C4-2B (cell line): ENCODE measurements around the gene PPP5C.
"Not testable (repeated sequence)": the region's sequence is repeated elsewhere in the genome, so short reads cannot be mapped to it uniquely, and the experiment has no call there.

Experiments used
- H3K27ac ChIP-seq: fragments of 450-650 bp; 2 replicates; pipeline ENCODE4 v1.5.1; 2017
- ZFX ChIP-seq: fragments of 450-650 bp; IDR thresholded peaks from 2 replicates; pipeline ENCODE4 v1.6.1; 2017
- TF ChIP-seq, protein P1 (sequence below): fragments of 450-650 bp; conservative IDR thresholded peaks from 2 replicates; pipeline ENCODE4 v1.5.1; 2017; ENCODE audit warnings: mild to moderate bottlenecking

PPP5C gene

GRCh38 chr19:46429999-46430398, 83.1 kb downstream of the PPP5C start:
- H3K27ac ChIP-seq: no peak overlapping the region
- TF ChIP-seq ZFX: no peak
- TF ChIP-seq, protein P1, sequence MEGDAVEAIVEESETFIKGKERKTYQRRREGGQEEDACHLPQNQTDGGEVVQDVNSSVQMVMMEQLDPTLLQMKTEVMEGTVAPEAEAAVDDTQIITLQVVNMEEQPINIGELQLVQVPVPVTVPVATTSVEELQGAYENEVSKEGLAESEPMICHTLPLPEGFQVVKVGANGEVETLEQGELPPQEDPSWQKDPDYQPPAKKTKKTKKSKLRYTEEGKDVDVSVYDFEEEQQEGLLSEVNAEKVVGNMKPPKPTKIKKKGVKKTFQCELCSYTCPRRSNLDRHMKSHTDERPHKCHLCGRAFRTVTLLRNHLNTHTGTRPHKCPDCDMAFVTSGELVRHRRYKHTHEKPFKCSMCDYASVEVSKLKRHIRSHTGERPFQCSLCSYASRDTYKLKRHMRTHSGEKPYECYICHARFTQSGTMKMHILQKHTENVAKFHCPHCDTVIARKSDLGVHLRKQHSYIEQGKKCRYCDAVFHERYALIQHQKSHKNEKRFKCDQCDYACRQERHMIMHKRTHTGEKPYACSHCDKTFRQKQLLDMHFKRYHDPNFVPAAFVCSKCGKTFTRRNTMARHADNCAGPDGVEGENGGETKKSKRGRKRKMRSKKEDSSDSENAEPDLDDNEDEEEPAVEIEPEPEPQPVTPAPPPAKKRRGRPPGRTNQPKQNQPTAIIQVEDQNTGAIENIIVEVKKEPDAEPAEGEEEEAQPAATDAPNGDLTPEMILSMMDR: no peak

DNA sequence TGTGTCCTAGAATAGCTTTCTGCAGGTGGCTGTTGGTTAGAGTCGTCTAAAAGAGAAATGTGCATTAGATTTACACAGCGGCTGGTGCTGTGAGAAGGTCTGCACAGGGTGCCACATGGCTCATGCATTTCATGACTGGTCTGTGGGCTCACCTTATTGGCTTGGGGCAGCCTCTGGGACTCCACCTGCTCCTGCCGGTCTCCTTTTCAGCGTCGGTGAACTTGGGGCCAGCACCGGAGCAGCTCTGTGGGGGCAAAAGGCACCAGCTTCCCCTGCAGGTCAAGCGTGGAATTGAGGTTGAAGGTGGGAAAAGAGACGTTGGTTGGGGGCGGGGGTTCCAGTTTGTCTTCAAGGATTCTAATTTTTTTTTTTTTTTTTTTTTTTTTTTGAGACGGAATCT, 84.9 kb downstream of the PPP5C start:
- H3K27ac ChIP-seq: no peak overlapping the region
- TF ChIP-seq, protein P1: no peak; the same call in 1 of the 2 replicates
- TF ChIP-seq ZFX: no peak

- H3K27ac ChIP-seq: not testable (repeated sequence)
These were observed 86.6 kb downstream of the PPP5C start for GRCh38 chr19:46433470-46433869.

GRCh38 chr19:46435009-46435408, 88.1 kb downstream of the PPP5C start:
- TF ChIP-seq, protein P1: no peak
- no peak for TF ChIP-seq ZFX
- no peak overlapping the region for H3K27ac ChIP-seq

GRCh38 chr19:46435689-46436088, 88.8 kb downstream of the PPP5C start:
- H3K27ac ChIP-seq: not testable (repeated sequence)
